GM19452 (cell line): ENCODE results near the gene ATXN7L2.
A peak's percentile ranks its signal among the peaks of the same experiment; 100 is the strongest.

Experiments
- ATAC-seq: cut with Tn5 transposase; IDR thresholded peaks from one replicate; pipeline ENCODE4 v1.9.1; 2021; ENCODE audit not compliant: unreplicated experiment

The ATXN7L2 gene

DNA sequence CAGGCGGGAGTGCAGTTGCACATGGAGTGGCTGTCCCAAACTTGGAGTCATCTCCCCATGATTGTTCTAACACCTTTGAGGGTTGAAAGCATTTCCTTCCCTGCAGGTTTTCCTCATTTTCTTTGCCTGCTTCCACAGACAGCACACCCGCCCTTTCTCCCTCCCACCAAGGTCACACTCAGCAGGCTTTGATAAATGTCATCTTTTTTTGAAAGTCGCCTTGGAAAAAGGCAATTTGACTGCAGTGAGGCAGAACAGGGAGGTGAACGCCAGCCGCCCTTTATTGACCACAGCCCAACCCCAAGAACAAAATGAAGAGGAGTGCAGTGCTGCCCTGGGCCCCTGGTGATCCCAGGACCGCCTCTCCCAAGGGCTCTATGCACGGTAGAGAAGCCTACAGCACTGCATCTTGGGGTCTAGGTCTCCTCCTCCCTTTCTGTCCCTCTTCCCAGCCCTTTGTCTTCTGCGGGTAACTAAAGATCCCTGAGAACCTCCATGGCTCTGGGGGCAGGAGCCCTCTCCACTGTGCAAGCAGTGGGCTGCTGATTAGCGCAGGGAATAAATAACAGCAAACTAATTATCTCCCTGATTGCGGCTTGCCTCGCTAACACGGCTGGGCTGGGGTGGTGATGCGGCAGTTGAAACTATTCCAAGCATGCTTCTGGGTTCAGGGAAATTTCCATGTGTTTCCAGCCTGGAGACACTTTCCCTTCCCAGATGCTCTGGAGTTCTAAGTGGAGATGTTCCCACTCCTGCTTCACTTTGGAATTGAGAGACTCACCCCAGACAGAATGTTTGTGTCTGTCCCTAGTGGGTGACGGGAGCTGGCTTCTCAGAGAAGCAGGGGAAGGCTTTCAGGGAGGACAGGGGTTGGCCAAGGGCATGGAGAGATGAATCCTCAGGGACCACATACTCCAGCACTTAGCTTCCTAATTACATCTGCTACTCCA lies 37.6 kb downstream of the ATXN7L2 start:
- ATAC-seq = no peak

DNA sequence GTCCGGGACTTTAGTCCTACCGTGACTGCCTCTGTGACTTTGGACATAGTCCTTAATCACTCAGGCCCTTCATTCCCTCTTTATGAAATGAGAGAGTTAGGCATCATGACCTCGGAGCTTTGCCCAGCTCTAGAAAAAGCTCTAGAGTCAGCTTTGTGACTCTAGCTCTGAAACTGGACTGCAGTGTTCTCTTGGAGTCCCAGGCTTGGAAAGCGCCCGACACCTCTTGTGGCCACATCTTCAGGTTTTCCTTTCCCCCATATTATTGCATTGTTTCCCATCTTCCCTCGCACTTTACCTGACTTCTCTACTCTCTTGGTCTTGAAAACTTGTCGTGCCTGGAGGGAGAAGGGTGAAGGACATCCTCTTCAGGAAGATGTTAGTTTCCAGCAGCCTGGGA lies 38.3 kb downstream of the ATXN7L2 start:
- ATAC-seq = no peak

DNA sequence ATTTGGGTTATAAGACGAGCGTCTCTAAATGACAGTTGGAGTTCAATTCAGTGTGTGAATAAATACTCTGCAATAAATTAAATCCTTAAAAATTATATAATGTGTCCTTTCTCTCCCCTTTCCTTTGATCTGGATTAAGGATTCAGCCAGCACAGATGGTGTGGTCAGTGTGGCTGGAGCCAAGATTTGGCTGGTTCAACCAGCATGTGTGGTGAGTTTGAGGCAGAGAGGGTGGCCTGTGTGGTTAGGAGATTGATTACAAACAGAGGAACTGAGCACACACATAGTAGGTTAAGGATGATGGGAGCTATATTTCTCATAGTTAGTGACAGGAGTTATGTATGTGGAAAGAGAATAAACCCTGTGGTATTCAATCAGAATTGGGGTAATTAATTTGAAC lies 40.0 kb downstream of the ATXN7L2 start:
- no peak for ATAC-seq

GRCh38 chr1:109527098-109527811 lies 43.5 kb downstream of the ATXN7L2 start:
- peak; percentile 53 for ATAC-seq

DNA sequence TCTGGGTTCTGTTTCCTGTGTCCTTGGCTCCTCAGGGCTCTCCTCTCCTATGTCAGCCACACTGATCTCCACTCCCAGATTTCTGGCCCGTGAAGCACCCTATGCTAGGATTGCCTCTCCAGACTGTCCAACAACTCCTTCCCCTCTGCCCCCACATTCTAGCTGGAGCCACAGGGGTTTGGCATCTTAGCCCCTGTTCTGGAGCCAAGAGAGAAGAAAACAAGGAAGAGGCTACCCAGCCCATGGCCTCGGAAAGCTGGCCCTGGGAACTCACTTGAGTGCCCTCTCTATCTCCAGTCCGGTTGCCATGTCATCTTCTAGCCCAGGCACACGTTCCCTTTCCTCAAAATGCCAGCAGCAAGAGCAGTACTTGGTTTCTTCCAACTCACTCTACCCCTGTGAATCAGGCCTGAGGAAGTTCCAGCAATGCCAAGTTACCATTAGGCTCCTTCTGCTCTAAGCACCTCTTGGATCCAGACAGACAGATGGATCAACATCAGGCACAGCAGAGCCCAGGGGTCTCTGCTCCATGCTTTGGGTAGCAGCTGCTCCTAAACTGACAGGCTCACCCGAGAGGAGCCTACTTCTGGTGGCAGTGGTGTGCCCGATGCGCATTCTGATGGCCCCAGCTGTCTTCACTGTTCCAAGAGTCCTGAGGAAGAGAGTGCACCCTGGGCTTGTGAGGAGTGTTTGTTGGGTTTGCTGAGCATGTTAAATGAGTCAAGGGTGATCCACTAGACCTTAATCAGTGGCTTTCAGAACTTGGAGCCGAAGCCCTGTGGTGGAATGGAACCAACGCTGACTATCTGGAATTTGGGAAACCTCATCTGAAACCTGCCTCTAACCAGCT lies 44.4 kb downstream of the ATXN7L2 start:
- ATAC-seq = no peak

DNA sequence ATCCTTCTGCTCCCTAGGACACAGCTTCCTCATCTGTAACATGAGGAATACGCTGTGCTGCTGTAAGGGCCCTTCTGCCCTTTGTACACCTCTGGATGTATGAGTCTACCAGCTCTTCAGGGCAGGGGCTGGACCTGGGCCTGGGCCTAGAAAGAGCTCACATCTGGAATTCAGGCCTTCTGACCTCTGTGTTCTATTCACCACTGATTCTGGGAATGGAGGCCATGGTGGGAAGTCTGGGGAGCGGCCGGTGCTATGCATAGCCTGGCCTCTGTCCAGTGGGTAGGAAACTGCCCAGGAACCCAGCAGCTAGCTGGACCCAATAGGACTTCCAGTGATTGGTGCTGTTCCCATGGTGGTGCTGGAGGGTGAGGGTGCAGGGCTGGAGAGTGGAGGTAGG lies 45.0 kb downstream of the ATXN7L2 start:
- no peak for ATAC-seq

DNA sequence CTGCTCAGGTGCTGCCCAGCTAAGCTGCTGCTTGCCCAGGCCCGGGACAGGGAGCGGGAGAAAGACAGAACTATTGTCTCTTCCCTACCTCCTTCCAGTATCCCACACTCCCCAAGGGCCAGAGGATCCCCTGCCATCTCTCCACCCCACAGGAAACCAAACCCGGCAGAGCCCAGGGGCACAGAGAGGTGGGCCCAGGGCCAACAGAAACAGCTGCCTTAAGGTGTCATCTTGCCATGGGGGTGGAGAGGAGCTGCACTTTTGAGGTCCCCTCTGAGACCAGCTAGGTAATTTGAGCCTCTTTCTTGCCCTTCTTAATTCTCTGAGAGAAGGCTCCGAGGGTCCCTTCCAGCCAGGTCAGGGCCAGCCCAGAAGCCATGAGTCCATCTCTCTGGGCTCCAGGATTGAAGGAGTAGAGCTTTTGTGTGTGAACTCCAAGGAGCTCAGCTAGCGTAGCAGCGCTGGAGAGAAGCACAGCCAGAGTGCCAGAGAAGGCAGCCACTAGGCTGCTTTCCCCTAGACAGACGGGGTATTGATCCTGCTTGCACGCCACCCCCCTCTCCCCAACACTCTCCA lies 46.3 kb downstream of the ATXN7L2 start:
- no peak for ATAC-seq

- ATAC-seq = no peak
Measured at GRCh38 chr1:109530457-109531087, 46.9 kb downstream of the ATXN7L2 start.

DNA sequence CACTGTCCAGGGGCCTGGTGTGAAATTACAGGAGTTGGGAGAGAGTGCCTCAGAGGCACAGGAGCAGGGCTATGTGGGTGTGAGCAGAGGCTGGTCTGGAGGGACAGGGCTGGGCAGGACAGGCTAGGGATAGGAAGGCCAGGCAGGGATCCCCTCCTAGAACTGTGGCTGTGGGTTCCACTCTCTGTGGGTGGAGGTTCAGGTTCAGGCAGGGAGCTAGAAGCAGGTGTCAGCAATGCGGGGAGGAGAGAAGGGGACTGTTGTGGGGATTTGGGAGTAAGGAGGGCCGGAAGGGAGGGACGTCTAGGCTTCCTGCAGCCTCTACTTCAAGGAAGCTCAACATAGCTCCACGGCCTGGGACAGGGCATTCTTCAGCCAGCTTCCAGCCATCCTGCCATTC lies 47.7 kb downstream of the ATXN7L2 start:
- ATAC-seq = no peak

DNA sequence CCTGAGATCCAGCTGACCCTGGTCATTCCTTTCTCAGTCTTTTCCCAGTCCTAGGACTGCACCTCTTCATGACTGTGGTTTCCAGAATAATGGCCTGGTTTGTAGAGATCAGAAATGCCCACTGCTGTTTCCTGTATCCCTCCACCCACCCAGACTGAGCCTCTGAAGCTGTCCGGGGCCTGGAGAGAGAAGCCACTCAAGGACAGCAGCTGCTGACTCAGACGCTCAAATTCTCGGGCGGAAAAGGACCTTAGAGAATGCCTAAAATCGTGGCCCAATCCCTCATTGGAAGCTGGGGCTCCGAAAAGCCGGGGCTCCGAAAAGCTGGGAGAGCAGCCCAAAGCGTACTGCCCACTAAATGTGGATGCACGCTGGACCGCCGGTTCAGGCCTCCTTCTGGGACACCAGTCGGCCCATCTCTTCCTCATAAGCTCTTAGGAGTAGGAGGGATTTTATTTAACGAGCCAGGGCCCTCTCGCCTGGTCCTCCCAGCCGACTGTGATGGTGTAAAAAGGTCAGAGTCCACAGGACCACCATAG lies 48.2 kb downstream of the ATXN7L2 start:
- no peak for ATAC-seq

GRCh38 chr1:109532365-109533136 lies 48.8 kb downstream of the ATXN7L2 start:
- no peak for ATAC-seq

- ATAC-seq = no peak
Measured at GRCh38 chr1:109534307-109534858, 50.7 kb downstream of the ATXN7L2 start.

- ATAC-seq = no peak
Measured at GRCh38 chr1:109535481-109535880, 51.8 kb downstream of the ATXN7L2 start.

- ATAC-seq = no peak
Measured at GRCh38 chr1:109535971-109536491, 52.3 kb downstream of the ATXN7L2 start.

DNA sequence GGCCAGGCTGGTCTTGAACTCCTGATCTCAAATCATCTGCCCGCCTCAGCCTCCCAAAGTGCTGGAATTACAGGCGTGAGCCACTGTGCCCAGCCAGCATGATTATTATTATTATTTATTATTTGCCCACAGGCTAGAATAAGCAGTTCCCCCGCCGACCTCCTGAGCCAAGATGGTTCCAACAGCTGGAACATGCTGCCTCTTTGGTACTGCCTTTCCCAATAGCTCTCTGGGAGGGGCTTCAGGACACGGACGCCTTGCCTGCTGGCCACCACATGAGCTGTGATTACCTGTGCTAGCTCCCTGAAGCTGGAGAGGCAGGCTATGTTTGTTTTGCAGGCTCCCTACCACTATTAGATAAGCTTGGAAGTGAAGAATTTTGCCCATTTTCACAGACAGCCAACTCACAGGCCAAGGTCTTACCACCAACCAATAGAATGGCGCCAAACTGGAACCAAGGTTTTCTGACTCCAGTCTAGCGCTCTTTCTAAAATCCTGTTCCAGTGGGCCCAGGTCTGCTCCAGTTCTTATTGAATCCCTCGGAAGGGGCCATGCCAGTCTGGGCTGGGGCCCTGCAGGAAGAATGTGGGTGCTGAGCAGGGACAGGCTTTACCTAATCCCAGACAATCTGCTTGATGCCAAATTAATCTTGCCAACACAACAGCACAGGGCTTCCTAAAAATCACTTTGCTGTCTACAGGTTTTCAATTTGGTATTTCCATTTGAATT lies 53.9 kb downstream of the ATXN7L2 start:
- ATAC-seq = no peak

- ATAC-seq = no peak
Measured at GRCh38 chr1:109538827-109539555, 55.3 kb downstream of the ATXN7L2 start.

- no peak for ATAC-seq
Measured at GRCh38 chr1:109539676-109540075, 56.0 kb downstream of the ATXN7L2 start, which contains the start of gene GPR61. GPR61 (plus strand) TSS chr1:109539872; CDS start chr1:109543023, 3,151 bp downstream.
